Measurements from ENCODE around the gene RAB5B.

GRCh38 chr12:56021889-56022497 lies 48.1 kb downstream of the RAB5B start:
- TF ChIP-seq POLR2AphosphoS5 (IDR thresholded peaks at IDR 0.05; ENCODE audit: low read depth, low read length) (no peak), YY1 (IDR thresholded peaks at IDR 0.05; ENCODE audit: extremely low read depth, insufficient replicate concordance, low read depth, low read length) (no peak), EZH2 (IDR thresholded peaks at IDR 0.05) (no peak), ZNF274 (IDR thresholded peaks at IDR 0.05; ENCODE audit: low read depth, low read length) (no peak), POLR2A (IDR thresholded peaks at IDR 0.05; ENCODE audit: borderline replicate concordance, extremely low read depth, insufficient read depth, insufficient read length) (no peak), ZFX (IDR thresholded peaks at IDR 0.05) (no peak), CTCF (IDR thresholded peaks at IDR 0.05 in 2 of 3, conservative IDR thresholded peaks at IDR 0.05 in 1 of 3; ENCODE audit: borderline replicate concordance in 1 of 3, insufficient read depth in 1 of 3, low read depth in 2 of 3, low read length in 2 of 3) (no peak), RAD21 (IDR thresholded peaks at IDR 0.05; ENCODE audit: low read depth) (no peak), ATF3 (IDR thresholded peaks at IDR 0.05) (no peak), SRF (IDR thresholded peaks at IDR 0.05; ENCODE audit: low read depth) (no peak), SIN3A (IDR thresholded peaks at IDR 0.05; ENCODE audit: low read depth) (no peak)
